ENCODE data around the gene ENTPD6. TPM values are rescaled to one million over a fixed set of nuclear protein-coding genes. Genes with fewer than 3 reads are reported as not detected.

The ENTPD6 gene
- polyA plus RNA-seq, 3 donors: 36.2 to 120 (median 47.0) TPM

GRCh38 chr20:25158043-25158442 lies 37.5 kb upstream of the ENTPD6 start:
- peaks cover 0 to 6% (median 2%) of the 10 kb centered on the region in 7 donors for H3K9me3 Mint-ChIP-seq
- Histone ChIP-seq H4K20me1 (ENCODE audit: insufficient read depth, low read length) (no peaks in the 10 kb centered on the region), H3K27ac (ENCODE audit: low read depth in 1 of 2, low read length in 2 of 2) (no peak overlapping the region), H2AFZ (ENCODE audit: insufficient read depth, low read depth, low read length, poor library complexity, severe bottlenecking) (no peak overlapping the region), H3K9ac (ENCODE audit: insufficient read depth, low read length, poor library complexity, severe bottlenecking) (no peak overlapping the region), H3K4me2 (replicated peaks; ENCODE audit: extremely low read depth, low read length, poor library complexity, severe bottlenecking) (no peak overlapping the region), H3K4me3 (replicated peaks in 1 of 3; ENCODE audit: low read depth in 2 of 3, low read length in 3 of 3) (no peak overlapping the region), H3K4me1 (ENCODE audit: control insufficient read depth in 1 of 2, insufficient read depth in 2 of 2, low read length in 2 of 2) (no peaks in the 10 kb centered on the region), H3K36me3 (replicated peaks in 1 of 2; ENCODE audit: control insufficient read depth in 1 of 2, insufficient read depth in 2 of 2, low read length in 2 of 2) (no peaks in the 10 kb centered on the region), H3K27me3 (ENCODE audit: control insufficient read depth in 2 of 2, insufficient read depth in 2 of 2, low read length in 2 of 2) (no peaks in the 10 kb centered on the region), H3K9me3 (replicated peaks in 1 of 2; ENCODE audit: control insufficient read depth in 1 of 2, insufficient read depth in 1 of 2, low read length in 2 of 2) (no peaks in the 10 kb centered on the region), H3K79me2 (ENCODE audit: insufficient read depth, low read length) (no peaks in the 10 kb centered on the region)
- H3K4me1 Mint-ChIP-seq: no peaks in the 10 kb centered on the region
- H3K36me3 Mint-ChIP-seq: no peaks in the 10 kb centered on the region
- intact Hi-C loops (cut with micrococcal nuclease): no loop called here
- no peak overlapping the region for H3K27ac Mint-ChIP-seq
- DNase-seq: no peak
- no peak overlapping the region for H3K4me3 Mint-ChIP-seq
- no peak for TF ChIP-seq CTCF (IDR thresholded peaks at IDR 0.05)
- no CpG with 5 or more reads among the region's 1 CpG for WGBS (ENCODE audit: insufficient coverage)
- peaks cover 0 to 10% (median 0%) of the 10 kb centered on the region in 3 donors for H3K27me3 Mint-ChIP-seq (ENCODE audit: low read depth in 3 of 3)

DNA sequence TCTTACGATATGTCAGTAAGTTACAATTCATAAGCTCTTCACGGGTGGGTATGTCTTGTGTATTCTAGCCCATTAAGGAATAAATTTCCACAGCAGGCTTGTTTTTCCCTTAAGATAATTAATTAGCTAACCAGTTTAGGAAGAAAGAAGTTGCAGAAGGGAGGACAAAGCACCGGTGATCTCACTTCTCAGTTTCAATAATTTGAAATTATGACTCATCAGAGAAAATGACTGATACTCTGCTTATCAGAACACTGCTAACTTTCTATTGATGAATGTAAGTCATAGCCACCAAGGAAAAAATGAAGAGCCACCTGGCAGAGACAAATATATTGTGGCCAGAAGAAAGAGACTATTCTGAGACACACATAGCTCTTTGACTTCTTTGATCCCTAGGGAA lies 35.0 kb upstream of the ENTPD6 start:
- Histone ChIP-seq H4K20me1 (ENCODE audit: insufficient read depth, low read length) (no peaks in the 10 kb centered on the region), H3K4me1 (ENCODE audit: control insufficient read depth in 1 of 2, insufficient read depth in 2 of 2, low read length in 2 of 2) (no peaks in the 10 kb centered on the region), H3K4me3 (replicated peaks in 1 of 3; ENCODE audit: low read depth in 2 of 3, low read length in 3 of 3) (no peak overlapping the region), H3K79me2 (ENCODE audit: insufficient read depth, low read length) (no peaks in the 10 kb centered on the region), H3K36me3 (replicated peaks in 1 of 2; ENCODE audit: control insufficient read depth in 1 of 2, insufficient read depth in 2 of 2, low read length in 2 of 2) (no peaks in the 10 kb centered on the region), H3K9me3 (replicated peaks in 1 of 2; ENCODE audit: control insufficient read depth in 1 of 2, insufficient read depth in 1 of 2, low read length in 2 of 2) (peaks cover under 1 to 4% of the 10 kb centered on the region in 2 donors), H2AFZ (ENCODE audit: insufficient read depth, low read depth, low read length, poor library complexity, severe bottlenecking) (no peak overlapping the region), H3K27ac (ENCODE audit: low read depth in 1 of 2, low read length in 2 of 2) (no peak overlapping the region), H3K27me3 (ENCODE audit: control insufficient read depth in 2 of 2, insufficient read depth in 2 of 2, low read length in 2 of 2) (no peaks in the 10 kb centered on the region), H3K4me2 (replicated peaks; ENCODE audit: extremely low read depth, low read length, poor library complexity, severe bottlenecking) (no peak overlapping the region), H3K9ac (ENCODE audit: insufficient read depth, low read length, poor library complexity, severe bottlenecking) (no peak overlapping the region)
- Mint-ChIP-seq H3K9me3 (peaks cover 0 to 13% (median 7%) of the 10 kb centered on the region in 7 donors), H3K4me1 (no peaks in the 10 kb centered on the region), H3K4me3 (no peak overlapping the region), H3K36me3 (no peaks in the 10 kb centered on the region), H3K27me3 (ENCODE audit: low read depth in 3 of 3) (peaks cover 0 to 9% (median 2%) of the 10 kb centered on the region in 3 donors), H3K27ac (no peak overlapping the region)
- intact Hi-C loops (cut with micrococcal nuclease): no loop called here
- TF ChIP-seq CTCF (IDR thresholded peaks at IDR 0.05): no peak
- no peak for DNase-seq
- no CpG with 5 or more reads among the region's 3 CpGs for WGBS (ENCODE audit: insufficient coverage)
